Daoy (cell line): ENCODE measurements around the gene HOXC11. TPM values are rescaled to one million over a fixed set of nuclear protein-coding genes. Genes with fewer than 3 reads are reported as not detected.

Experiments
- DNase-seq: peaks from one replicate; pipeline ENCODE4 v3.0.0-alpha.2; 2015; ENCODE audit warnings: low read depth
- total RNA-seq: library from RNA; depleted of rRNA; stranded (reverse); fragments of >200 nt; shearing (Covaris generic); gene quantifications from 2 replicates; pipeline ENCODE4 v1.2.3, GENCODE V29; 2014

The HOXC11 gene
- total RNA-seq, 1 experiment from 2014 or later, result 1.5 TPM

DNA sequence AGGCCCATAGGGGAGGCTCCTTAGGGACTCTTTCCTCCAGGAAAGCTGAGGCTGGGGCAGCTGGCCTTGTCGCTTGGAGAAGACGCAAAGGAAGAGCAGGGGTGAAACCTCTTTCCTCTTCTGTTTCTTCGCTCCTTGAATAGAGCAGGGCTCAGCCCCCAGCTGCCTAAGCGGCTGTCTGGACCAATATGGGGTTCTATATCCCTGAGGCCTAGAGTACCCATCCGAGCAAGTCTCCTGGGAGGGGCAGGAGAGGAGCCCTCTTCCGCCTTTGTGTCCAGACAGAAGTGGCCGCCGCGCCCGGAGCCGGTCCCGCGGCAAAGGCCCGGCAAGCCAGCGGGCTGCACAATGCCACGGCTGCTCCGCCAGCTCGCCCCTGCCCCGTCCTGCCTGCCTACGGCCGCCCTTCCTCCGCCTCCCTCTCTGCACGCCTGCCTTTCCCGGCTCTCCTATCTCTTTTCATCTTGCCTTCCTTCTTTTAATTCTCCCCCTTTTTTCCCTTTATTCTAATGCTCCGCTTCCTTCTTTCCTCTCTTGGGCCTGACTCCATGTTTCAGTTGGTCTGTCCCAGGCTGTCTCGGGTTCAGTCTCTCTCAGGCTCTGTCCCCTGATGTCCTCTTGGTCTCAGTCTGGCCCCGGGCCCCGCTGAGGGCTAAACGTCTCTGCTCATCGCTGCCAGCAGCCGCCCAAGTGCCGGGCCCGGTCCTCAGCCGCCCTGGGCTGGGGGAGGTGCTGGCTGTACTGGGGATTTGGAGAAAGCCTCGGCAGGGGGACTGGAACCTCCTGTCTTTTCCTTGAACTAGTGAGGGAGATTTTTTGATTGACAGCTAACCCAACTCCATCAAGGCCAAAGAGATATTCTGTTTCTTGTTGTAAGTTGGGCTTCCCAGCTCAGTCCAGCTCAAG lies 24.5 kb downstream of the HOXC11 start:
- DNase-seq, result no peak

- no peak for DNase-seq
Measured at GRCh38 chr12:53998110-53998899, 25.4 kb downstream of the HOXC11 start.

DNA sequence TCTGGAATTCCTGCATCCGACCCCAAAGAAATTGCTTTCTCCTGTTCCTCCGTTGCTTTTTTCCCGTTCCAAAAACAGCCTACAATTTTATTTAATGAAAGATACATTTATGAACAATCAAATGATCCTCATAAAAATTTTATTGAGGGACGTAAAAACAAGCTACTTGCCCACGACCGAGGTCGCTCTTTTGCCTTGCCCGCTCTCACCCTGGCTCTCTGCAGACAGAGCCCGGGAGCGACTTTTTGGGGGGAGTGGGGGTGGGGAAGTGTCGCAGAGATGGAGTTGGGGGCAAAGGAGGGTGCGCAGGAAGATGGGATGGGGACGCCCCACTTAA lies 25.9 kb downstream of the HOXC11 start:
- DNase-seq, result no peak

GRCh38 chr12:53999559-54000115 lies 26.7 kb downstream of the HOXC11 start:
- peak; percentile 81 for DNase-seq

GRCh38 chr12:54000116-54001114 lies 27.5 kb downstream of the HOXC11 start, which contains the start of gene HOXC9:
Gene HOXC9, plus strand, starts transcription at chr12:54000161. Its CDS starts 28 bp downstream, at chr12:54000189.
- peak; percentile 65 for DNase-seq

- no peak for DNase-seq
Measured at GRCh38 chr12:54001283-54002187, 28.6 kb downstream of the HOXC11 start.

GRCh38 chr12:54002278-54002914 lies 29.5 kb downstream of the HOXC11 start:
- no peak for DNase-seq

GRCh38 chr12:54002915-54003389 lies 30.0 kb downstream of the HOXC11 start:
- no peak for DNase-seq

DNA sequence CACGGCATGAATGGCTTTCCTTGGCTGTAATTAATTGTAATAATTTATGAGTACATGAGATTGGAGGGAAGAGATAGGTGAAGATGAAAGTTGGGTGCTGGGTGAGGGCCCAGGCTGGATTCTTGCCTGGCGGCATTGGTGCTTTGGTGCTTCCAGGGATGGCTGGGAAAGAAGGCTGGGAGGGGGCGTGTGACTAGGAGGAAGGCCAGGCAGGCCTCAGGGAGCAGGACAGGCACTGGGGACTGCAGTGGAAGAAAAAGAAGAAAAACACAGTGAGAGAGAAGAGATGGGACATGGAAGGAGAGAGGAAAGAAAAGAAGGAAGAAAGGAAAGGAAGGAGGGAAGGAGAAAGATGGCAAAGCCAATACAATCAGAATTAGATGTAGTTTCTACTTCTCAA lies 30.7 kb downstream of the HOXC11 start:
- no peak for DNase-seq

GRCh38 chr12:54004063-54004840 lies 31.3 kb downstream of the HOXC11 start:
- DNase-seq, result no peak

- DNase-seq, result peak; percentile 68
Measured at GRCh38 chr12:54004841-54005530, 32.1 kb downstream of the HOXC11 start.

DNA sequence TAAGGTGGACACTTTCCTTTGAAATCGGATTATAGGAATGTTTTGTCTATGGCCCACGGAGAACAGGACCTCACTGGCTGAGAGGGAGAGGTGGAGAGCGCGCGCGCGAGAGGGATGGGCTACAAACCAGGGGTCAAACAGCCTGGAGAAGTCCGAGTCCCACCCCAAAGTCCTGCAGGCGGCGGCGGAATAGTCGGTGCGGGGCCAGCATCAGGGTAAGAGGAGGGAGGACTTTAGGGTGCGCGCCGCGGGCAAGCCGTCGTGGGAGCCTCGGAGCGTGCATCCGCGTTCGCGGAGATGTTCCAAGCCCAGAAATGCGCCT lies 32.6 kb downstream of the HOXC11 start:
- DNase-seq, result no peak

GRCh38 chr12:54005853-54006558 lies 33.1 kb downstream of the HOXC11 start:
- DNase-seq, result peak; percentile 91

DNA sequence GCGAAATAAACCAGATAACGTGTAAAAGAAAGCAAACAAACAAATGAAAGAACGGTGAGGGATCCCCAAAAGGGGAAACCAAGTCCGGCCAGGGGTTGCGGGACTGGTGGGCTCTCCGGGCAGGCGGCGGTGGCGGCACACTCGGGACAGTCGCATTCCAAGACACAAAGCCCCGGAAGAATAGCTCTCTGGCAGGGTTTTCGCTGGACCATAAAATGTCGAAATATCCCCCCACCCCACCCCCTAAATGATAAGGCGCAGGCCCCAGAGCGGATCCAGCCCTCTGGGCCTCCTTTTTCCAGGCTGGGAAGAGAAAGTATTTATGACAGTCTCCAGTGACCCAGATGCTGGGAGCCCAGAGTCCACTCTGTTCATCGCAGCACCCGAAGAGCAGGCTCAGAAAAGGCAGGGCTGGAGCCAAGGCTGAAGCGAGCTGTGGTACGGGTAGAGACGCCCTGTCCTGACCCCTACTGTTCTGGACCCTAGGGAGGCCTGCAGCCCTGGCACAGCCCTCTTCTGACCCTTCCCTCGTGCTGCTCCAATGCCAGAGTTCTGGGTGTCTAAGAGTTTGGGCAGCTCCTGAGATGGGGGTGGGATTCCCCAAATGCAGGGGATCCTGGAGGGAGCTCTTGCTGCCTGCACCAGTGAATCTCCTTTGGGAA lies 33.8 kb downstream of the HOXC11 start:
- no peak for DNase-seq

DNA sequence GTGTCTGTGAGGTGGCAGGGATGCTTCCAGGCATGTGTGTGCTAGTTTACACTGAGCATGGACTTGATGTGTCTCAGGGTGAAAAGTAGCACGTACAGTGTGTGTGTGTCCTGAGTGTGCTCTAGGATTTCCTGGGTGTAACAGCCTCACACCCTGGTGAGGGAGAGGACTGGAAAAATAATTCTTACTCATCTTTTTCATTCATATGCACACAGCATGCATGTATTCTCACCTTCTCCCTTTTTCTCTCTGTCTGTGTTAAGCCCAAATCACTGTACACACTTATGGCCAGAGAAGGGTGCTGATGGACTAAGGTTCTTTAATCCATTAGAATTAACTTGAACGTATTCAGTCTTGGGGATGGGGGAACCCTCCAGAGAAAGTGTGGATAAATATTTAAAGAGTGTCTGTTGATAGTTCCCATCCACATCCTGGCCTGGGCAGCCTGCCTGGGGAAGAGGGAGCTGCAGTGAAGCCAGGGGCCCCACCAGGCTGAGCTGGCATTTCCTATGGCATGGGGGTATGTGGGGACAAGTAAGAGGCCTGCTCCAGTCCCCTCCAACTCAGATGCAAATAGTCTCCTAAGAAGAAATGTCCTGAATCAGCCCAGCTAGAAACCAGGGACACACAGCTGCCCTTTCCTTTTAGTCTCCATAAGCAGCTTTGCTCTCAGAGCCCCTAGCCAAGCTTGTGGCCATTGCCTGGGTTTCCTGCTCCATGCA lies 34.8 kb downstream of the HOXC11 start:
- DNase-seq, result no peak

GRCh38 chr12:54008260-54008552 lies 35.3 kb downstream of the HOXC11 start:
- DNase-seq, result no peak
